GM12891 (cell line): ENCODE measurements around the gene VSTM2B.

ENCODE experiments used
- PAX5 ChIP-seq: IDR thresholded peaks from 2 replicates; pipeline ENCODE4 v1.6.1; 2011; ENCODE audit warnings: low read length, moderate library complexity, mild to moderate bottlenecking; ENCODE audit not compliant: insufficient read depth, severe bottlenecking
- POLR2A ChIP-seq: IDR thresholded peaks from 2 replicates; pipeline ENCODE4 v1.6.1; 2011; ENCODE audit warnings: low read depth, low read length, control low read depth
- POLR2AphosphoS5 ChIP-seq: IDR thresholded peaks from 2 replicates; pipeline ENCODE4 v1.6.1; 2011; ENCODE audit warnings: low read depth, low read length, control low read depth
- POU2F2 ChIP-seq: IDR thresholded peaks from 2 replicates; pipeline ENCODE4 v1.6.1; 2011; ENCODE audit warnings: low read depth, mild to moderate bottlenecking, control low read depth, low read length, moderate library complexity
- SPI1 ChIP-seq: IDR thresholded peaks from 2 replicates; pipeline ENCODE4 v1.6.1; 2011; ENCODE audit warnings: low read depth, low read length, control low read depth
- TAF1 ChIP-seq: IDR thresholded peaks from 2 replicates; pipeline ENCODE4 v1.6.1; 2011; ENCODE audit warnings: low read depth, low read length, control low read depth

DNA sequence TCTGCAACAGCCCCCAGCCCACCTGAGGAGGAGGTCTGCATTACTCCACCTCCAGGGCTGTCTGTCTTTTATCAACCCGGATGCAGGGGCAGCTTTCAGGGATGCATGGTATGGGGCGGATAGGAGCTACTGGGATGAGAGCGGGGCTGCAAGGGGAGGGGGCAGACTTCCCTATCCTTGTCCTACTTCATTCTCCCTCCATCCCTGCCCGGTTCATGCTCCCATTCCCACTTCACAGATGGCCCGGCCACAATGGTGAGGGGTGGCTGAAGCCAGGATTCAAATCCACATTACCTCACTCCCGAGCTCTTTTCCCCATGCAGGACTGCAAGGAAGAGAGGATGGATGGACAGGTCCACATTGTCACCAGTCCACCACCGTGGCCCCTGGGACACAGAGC, 40.5 kb upstream of the VSTM2B start:
- TF ChIP-seq POLR2AphosphoS5 (no peak), POLR2A (no peak), TAF1 (no peak), SPI1 (no peak), POU2F2 (no peak), PAX5 (no peak)
